Measurements from ENCODE around the gene HOXB2. TPM values are rescaled to one million over a fixed set of nuclear protein-coding genes. Genes with fewer than 3 reads are reported as not detected.

HOXB2 gene
- total and polyA plus RNA-seq, 9 of the 15 experiments (the other 6 are each of a cell fraction or from before 2014, with no cell fraction given) = 2.1 to 97.7 (median 21.2) TPM

DNA sequence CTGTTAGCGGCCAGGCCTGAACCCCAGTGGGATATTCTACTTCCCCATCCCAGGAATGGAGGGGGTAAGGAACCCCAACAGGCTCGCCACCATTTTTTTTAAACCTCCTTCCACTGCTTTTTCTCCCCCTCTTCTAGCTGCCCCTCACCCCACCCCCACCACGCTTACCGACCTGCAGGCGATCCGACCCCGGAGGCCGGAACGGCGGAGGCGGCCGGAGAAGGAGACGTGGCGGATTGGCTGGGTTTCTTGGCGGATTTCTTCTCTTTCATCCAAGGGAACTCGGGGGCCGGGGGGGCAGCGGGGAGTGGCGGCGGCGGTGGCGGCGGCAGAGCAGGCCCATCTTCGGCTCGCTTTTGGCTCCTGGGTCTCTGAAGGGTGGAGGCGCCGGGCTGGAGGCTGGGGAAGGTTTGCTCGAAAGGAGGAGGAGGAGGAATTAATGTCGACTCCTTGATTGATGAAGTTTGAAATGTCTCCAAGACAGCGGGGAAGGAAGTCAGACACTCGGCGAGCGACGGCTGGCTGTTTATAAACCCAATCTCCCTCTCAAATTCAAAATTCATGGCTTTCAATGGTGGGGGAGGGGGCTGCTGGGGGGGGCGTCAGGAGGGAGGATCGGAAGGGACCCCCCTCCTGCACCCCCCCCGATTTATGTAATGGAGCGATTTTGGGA lies 424 bp downstream of the HOXB2 start (continued):
- TF ChIP-seq TBL1XR1 (IDR thresholded peaks at IDR 0.05; ENCODE audit: low read length in 2 of 2) (no peak), ZNF121 (CRISPR knock-in tag; conservative IDR thresholded peaks at IDR 0.05) (no peak), ZEB2 (IDR thresholded peaks at IDR 0.05) (no peak), ZNF695 (CRISPR knock-in tag; IDR thresholded peaks at IDR 0.05) (no peak), IFI16 (CRISPR knock-in tag; IDR thresholded peaks at IDR 0.05) (no peak), FOXA1 (IDR thresholded peaks at IDR 0.05; ENCODE audit: borderline replicate concordance) (no peak), SREBF1 (IDR thresholded peaks at IDR 0.05; ENCODE audit: borderline replicate concordance, low read depth, low read length) (no peak), HNRNPLL (IDR thresholded peaks at IDR 0.05; ENCODE audit: low read depth, low read length, poor library complexity, severe bottlenecking) (no peak), ZNF311 (CRISPR knock-in tag; IDR thresholded peaks at IDR 0.05) (no peak), PURB (CRISPR knock-in tag; IDR thresholded peaks at IDR 0.05; ENCODE audit: low read depth) (no peak), L3MBTL2 (IDR thresholded peaks at IDR 0.05) (no peak), NCOA2 (IDR thresholded peaks at IDR 0.05; ENCODE audit: partially characterized antibody in 2 of 2) (no peak), PHF21A (IDR thresholded peaks at IDR 0.05; ENCODE audit: borderline replicate concordance, low read depth) (no peak), POLR2G (IDR thresholded peaks at IDR 0.05; ENCODE audit: low read depth, low read length) (peak; percentile 74), ZNF766 (CRISPR knock-in tag; conservative IDR thresholded peaks at IDR 0.05) (no peak; the same call in 1 of the 2 replicates)
- TF ChIP-seq, protein P1, sequence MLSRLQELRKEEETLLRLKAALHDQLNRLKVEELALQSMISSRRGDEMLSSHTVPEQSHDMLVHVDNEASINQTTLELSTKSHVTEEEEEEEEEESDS (CRISPR knock-in tag; IDR thresholded peaks at IDR 0.05) = no peak
- TF ChIP-seq, protein P2, sequence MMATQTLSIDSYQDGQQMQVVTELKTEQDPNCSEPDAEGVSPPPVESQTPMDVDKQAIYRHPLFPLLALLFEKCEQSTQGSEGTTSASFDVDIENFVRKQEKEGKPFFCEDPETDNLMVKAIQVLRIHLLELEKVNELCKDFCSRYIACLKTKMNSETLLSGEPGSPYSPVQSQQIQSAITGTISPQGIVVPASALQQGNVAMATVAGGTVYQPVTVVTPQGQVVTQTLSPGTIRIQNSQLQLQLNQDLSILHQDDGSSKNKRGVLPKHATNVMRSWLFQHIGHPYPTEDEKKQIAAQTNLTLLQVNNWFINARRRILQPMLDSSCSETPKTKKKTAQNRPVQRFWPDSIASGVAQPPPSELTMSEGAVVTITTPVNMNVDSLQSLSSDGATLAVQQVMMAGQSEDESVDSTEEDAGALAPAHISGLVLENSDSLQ (IDR thresholded peaks at IDR 0.05) = peak; percentile 71; the same call in 1 of the 2 replicates
- TF ChIP-seq, protein P3, sequence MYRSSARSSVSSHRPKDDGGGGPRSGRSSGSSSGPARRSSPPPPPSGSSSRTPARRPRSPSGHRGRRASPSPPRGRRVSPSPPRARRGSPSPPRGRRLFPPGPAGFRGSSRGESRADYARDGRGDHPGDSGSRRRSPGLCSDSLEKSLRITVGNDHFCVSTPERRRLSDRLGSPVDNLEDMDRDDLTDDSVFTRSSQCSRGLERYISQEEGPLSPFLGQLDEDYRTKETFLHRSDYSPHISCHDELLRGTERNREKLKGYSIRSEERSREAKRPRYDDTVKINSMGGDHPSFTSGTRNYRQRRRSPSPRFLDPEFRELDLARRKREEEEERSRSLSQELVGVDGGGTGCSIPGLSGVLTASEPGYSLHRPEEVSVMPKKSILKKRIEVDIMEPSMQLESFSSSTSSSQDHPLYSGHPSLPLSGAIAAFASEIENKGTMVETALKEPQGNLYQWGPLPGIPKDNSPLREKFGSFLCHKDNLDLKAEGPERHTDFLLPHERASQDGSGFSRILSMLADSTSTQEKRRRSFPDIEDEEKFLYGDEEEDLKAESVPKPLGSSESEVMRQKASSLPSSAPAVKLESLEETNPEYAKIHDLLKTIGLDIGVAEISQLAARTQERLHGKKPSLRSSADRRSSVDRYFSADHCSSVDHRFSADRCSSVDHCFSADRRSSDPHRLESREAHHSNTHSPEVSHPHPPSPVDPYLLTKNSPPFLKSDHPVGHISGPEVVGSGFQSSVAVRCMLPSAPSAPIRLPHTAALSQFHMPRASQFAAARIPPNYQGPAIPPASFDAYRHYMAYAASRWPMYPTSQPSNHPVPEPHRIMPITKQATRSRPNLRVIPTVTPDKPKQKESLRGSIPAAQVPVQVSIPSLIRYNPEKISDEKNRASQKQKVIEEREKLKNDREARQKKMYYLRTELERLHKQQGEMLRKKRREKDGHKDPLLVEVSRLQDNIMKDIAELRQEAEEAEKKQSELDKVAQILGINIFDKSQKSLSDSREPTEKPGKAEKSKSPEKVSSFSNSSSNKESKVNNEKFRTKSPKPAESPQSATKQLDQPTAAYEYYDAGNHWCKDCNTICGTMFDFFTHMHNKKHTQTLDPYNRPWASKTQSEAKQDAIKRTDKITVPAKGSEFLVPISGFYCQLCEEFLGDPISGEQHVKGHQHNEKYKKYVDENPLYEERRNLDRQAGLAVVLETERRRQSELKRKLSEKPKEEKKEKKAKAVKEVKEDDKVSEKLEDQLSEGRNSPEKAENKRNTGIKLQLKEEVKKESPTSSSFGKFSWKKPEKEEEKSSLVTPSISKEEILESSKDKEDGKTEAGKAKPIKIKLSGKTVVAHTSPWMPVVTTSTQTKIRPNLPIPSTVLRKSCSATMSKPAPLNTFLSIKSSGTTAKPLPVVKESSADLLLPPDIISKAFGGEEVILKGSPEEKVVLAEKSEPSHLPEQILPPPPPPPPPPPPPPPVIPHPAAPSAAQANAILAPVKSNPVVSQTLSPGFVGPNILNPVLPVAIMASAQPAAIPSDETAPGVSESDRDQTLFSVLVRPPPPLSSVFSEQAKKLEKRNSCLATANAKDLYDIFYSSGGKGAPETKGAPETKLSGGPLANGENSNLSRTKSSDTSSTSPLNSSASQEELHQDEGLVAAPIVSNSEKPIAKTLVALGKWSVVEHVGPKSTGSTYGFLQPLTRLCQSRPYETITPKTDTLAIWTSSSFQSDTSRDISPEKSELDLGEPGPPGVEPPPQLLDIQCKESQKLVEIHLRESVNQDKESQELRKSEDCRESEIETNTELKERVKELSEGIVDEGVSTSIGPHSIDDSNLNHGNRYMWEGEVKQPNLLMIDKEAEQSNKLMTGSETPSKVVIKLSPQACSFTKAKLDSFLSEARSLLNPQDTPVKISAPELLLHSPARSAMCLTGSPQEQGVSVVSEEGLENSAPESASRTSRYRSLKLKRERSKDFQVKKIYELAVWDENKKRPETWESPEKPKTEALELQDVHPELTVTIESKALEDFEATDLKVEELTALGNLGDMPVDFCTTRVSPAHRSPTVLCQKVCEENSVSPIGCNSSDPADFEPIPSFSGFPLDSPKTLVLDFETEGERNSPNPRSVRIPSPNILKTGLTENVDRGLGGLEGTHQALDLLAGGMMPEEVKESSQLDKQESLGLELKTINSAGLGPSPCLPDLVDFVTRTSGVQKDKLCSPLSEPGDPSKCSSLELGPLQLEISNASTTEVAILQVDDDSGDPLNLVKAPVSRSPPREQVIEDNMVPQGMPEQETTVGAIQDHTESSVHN (IDR thresholded peaks at IDR 0.05; ENCODE audit: borderline replicate concordance in 1 of 2, low read depth in 1 of 2) = no peak
